Neural cell (in vitro differentiated cells): ENCODE data around the gene HS3ST5. TPM values are rescaled to one million over a fixed set of nuclear protein-coding genes. Genes with fewer than 3 reads are reported as not detected.
"Not testable (repeated sequence)": the region's sequence is repeated elsewhere in the genome, so short reads cannot be mapped to it uniquely, and the experiment has no call there.

Source experiments
- H2AFZ ChIP-seq: fragments of 200-600, 300-800 bp; sonication (generic), shearing (Covaris generic); 2 replicates; pipeline ENCODE4 v1.6.0; 2014; ENCODE audit warnings: low read depth, mild to moderate bottlenecking, antibody characterized with exemption, low read length, moderate library complexity
- H3F3A ChIP-seq: fragments of 200-600 bp; shearing (Covaris generic); 2 replicates; pipeline ENCODE4 v1.6.1; 2016; ENCODE audit warnings: mild to moderate bottlenecking, moderate library complexity, mixed read lengths, antibody characterized with exemption, low read length; ENCODE audit not compliant: insufficient read depth, poor library complexity, severe bottlenecking
- H3K27ac ChIP-seq: fragments of 200-600, 300-800 bp; sonication (generic), shearing (Covaris generic); 2 replicates; pipeline ENCODE4 v1.5.1; 2014; ENCODE audit warnings: mild to moderate bottlenecking, low read length, moderate library complexity
- H3K27me3 ChIP-seq: fragments of 300-800, 200-600 bp; sonication (generic), shearing (Covaris generic); 2 replicates; pipeline ENCODE4 v1.6.0; 2014; ENCODE audit warnings: mild to moderate bottlenecking, low read depth, low read length, moderate library complexity; ENCODE audit not compliant: insufficient read depth
- H3K36me3 ChIP-seq: fragments of 300-800, 200-600 bp; sonication (generic), shearing (Covaris generic); 2 replicates; pipeline ENCODE4 v1.5.1; 2014; ENCODE audit warnings: mild to moderate bottlenecking, antibody characterized with exemption, low read length, moderate library complexity; ENCODE audit not compliant: insufficient read depth
- H3K4me2 ChIP-seq: fragments of 300-800, 200-600 bp; sonication (generic), shearing (Covaris generic); 2 replicates; pipeline ENCODE4 v1.6.0; 2014; ENCODE audit warnings: mild to moderate bottlenecking, low read length
- H3K4me3 ChIP-seq: fragments of 300-800, 200-600 bp; sonication (generic), shearing (Covaris generic); 2 replicates; pipeline ENCODE4 v1.5.1; 2014; ENCODE audit warnings: mild to moderate bottlenecking, low read length, moderate library complexity
- H3K79me2 ChIP-seq: fragments of 200-600 bp; shearing (Covaris generic); replicated peaks from 2 replicates; pipeline ENCODE4 v1.6.0; 2014; ENCODE audit warnings: mild to moderate bottlenecking, low read length, moderate library complexity; ENCODE audit not compliant: insufficient read depth
- H3K9ac ChIP-seq: fragments of 300-800, 200-600 bp; sonication (generic), shearing (Covaris generic); 2 replicates; pipeline ENCODE4 v1.6.1; 2016; ENCODE audit warnings: mild to moderate bottlenecking, low read length, mixed read lengths
- H3K9me2 ChIP-seq: fragments of 200-600 bp; shearing (Covaris generic); 2 replicates; pipeline ENCODE4 v1.6.1; 2016; ENCODE audit warnings: mild to moderate bottlenecking, low read length, mixed read lengths; ENCODE audit not compliant: insufficient read depth
- H3K9me3 ChIP-seq: fragments of 200-600, 300-800 bp; sonication (generic), shearing (Covaris generic); 2 replicates; pipeline ENCODE4 v1.6.1; 2016; ENCODE audit warnings: mild to moderate bottlenecking, mixed run types, low read length, moderate library complexity, mixed read lengths
- H4K20me1 ChIP-seq: fragments of 200-600 bp; shearing (Covaris generic); 2 replicates; pipeline ENCODE4 v1.6.1; 2016; ENCODE audit warnings: mild to moderate bottlenecking, mixed run types; ENCODE audit not compliant: insufficient read depth
- CTCF ChIP-seq: fragments of 450-650 bp; IDR thresholded peaks from 2 replicates; pipeline ENCODE4 v1.5.1; 2014; ENCODE audit warnings: antibody characterized with exemption, mild to moderate bottlenecking, moderate library complexity; ENCODE audit not compliant: poor library complexity, severe bottlenecking
- EP300 ChIP-seq: fragments of 450-650 bp; conservative IDR thresholded peaks from 2 replicates; pipeline ENCODE4 v1.6.1; 2014; ENCODE audit warnings: antibody characterized with exemption, mild to moderate bottlenecking, moderate library complexity; ENCODE audit not compliant: poor library complexity, severe bottlenecking
- EZH2 ChIP-seq: fragments of 200-600, 300-800 bp; shearing (Covaris generic), sonication (generic); IDR thresholded peaks from 2 replicates; pipeline ENCODE4 v1.6.1; 2014; ENCODE audit warnings: antibody characterized with exemption, low read length, borderline replicate concordance, mild to moderate bottlenecking; ENCODE audit not compliant: insufficient read depth, poor library complexity, severe bottlenecking
- MXI1 ChIP-seq: fragments of 450-650 bp; conservative IDR thresholded peaks from 2 replicates; pipeline ENCODE4 v1.6.1; 2014; ENCODE audit warnings: antibody characterized with exemption, mild to moderate bottlenecking; ENCODE audit not compliant: poor library complexity, severe bottlenecking
- POLR2AphosphoS5 ChIP-seq: IDR thresholded peaks from 2 replicates; pipeline ENCODE4 v1.6.1; 2012
- RAD21 ChIP-seq: fragments of 450-650 bp; conservative IDR thresholded peaks from 2 replicates; pipeline ENCODE4 v1.6.1; 2014; ENCODE audit warnings: antibody characterized with exemption, mild to moderate bottlenecking, moderate library complexity
- REST ChIP-seq: IDR thresholded peaks from 2 replicates; pipeline ENCODE4 v1.6.1; 2012; ENCODE audit warnings: borderline replicate concordance
- SMC3 ChIP-seq: fragments of 450-650 bp; conservative IDR thresholded peaks from 2 replicates; pipeline ENCODE4 v1.6.1; 2014; ENCODE audit warnings: antibody characterized with exemption, mild to moderate bottlenecking, moderate library complexity; ENCODE audit not compliant: poor library complexity
- TAF1 ChIP-seq: IDR thresholded peaks from 2 replicates; pipeline ENCODE4 v1.6.1; 2012; ENCODE audit warnings: low read depth
- polyA plus RNA-seq: library from polyadenylated mRNA; depleted of rRNA; stranded (reverse); fragments of >200 nt; gene quantifications from 2 replicates; pipeline ENCODE4 v1.2.3, GENCODE V29; 2014

The HS3ST5 gene
- polyA plus RNA-seq, 1 donor from 2014 or later = not detected

- H3K4me2 ChIP-seq = no peak overlapping the region
- no peak for TF ChIP-seq POLR2AphosphoS5
- no peak for TF ChIP-seq EP300
- TF ChIP-seq TAF1 = no peak
- TF ChIP-seq CTCF = no peak
- TF ChIP-seq RAD21 = no peak
- no peak for TF ChIP-seq REST
- TF ChIP-seq MXI1 = no peak
- TF ChIP-seq EZH2 = no peak
- TF ChIP-seq SMC3 = no peak
Measured at GRCh38 chr6:114049367-114049966, 293.4 kb downstream of the HS3ST5 start.

GRCh38 chr6:114044566-114044965 is 298.3 kb downstream of the HS3ST5 start:
- not testable (repeated sequence) for H3K9me3 ChIP-seq, H3K27me3 ChIP-seq, H3K36me3 ChIP-seq, H4K20me1 ChIP-seq, H3K4me2 ChIP-seq, H3K79me2 ChIP-seq, H2AFZ ChIP-seq, H3K9ac ChIP-seq, H3K9me2 ChIP-seq, H3K4me3 ChIP-seq, H3F3A ChIP-seq, H3K27ac ChIP-seq

More at GRCh38 chr6:114049367-114049966, 293.4 kb downstream of the HS3ST5 start:
- Histone ChIP-seq H3K9me2 (no peaks in the 10 kb centered on the region), H3K9me3 (no peaks in the 10 kb centered on the region), H2AFZ (no peak overlapping the region), H4K20me1 (no peaks in the 10 kb centered on the region), H3K4me3 (no peak overlapping the region), H3K27me3 (no peaks in the 10 kb centered on the region), H3K36me3 (no peaks in the 10 kb centered on the region), H3K27ac (no peak overlapping the region), H3K9ac (no peak overlapping the region), H3K79me2 (no peaks in the 10 kb centered on the region), H3F3A (no peaks in the 10 kb centered on the region)
